HUES48 (cell line): Measurements from ENCODE around the gene ALPL.

ENCODE experiments used
- H3K27ac ChIP-seq: one replicate; pipeline ENCODE4 v1.7.0; 2013; ENCODE audit warnings: low read depth, low read length, inconsistent platforms
- H3K27me3 ChIP-seq: 2 replicates; pipeline ENCODE4 v1.6.1; 2013; ENCODE audit warnings: mild to moderate bottlenecking, low read length; ENCODE audit not compliant: control insufficient read depth, insufficient read depth
- H3K36me3 ChIP-seq: 2 replicates; pipeline ENCODE4 v1.6.1; 2013; ENCODE audit warnings: low read length; ENCODE audit not compliant: control insufficient read depth, insufficient read depth
- H3K4me1 ChIP-seq: 2 replicates; pipeline ENCODE4 v1.6.1; 2013; ENCODE audit warnings: mild to moderate bottlenecking, low read length; ENCODE audit not compliant: control insufficient read depth, insufficient read depth
- H3K4me3 ChIP-seq: 2 replicates; pipeline ENCODE4 v1.5.1; 2013; ENCODE audit warnings: mild to moderate bottlenecking, low read depth, low read length
- H3K9ac ChIP-seq: 2 replicates; pipeline ENCODE4 v1.6.1; 2013; ENCODE audit warnings: mild to moderate bottlenecking, low read depth, low read length, moderate library complexity
- H3K9me3 ChIP-seq: 2 replicates; pipeline ENCODE4 v1.6.1; 2013; ENCODE audit warnings: low read length; ENCODE audit not compliant: control insufficient read depth, insufficient read depth

Gene ALPL

GRCh38 chr1:21620496-21620895, 111.3 kb downstream of the ALPL start:
- Histone ChIP-seq H3K4me1 (peaks cover 20% of the 10 kb centered on the region), H3K9ac (no peak overlapping the region), H3K36me3 (no peaks in the 10 kb centered on the region), H3K27me3 (peaks cover 16% of the 10 kb centered on the region), H3K27ac (no peak overlapping the region), H3K9me3 (no peaks in the 10 kb centered on the region), H3K4me3 (no peak overlapping the region)

GRCh38 chr1:21621051-21621450, 111.8 kb downstream of the ALPL start:
- Histone ChIP-seq H3K9me3 (no peaks in the 10 kb centered on the region), H3K27ac (no peak overlapping the region), H3K4me1 (peaks cover 20% of the 10 kb centered on the region), H3K9ac (no peak overlapping the region), H3K27me3 (peaks cover 16% of the 10 kb centered on the region), H3K36me3 (no peaks in the 10 kb centered on the region), H3K4me3 (no peak overlapping the region)

GRCh38 chr1:21621761-21622436, 112.7 kb downstream of the ALPL start:
- Histone ChIP-seq H3K9ac (no peak overlapping the region), H3K4me1 (peaks cover 20% of the 10 kb centered on the region), H3K27ac (no peak overlapping the region), H3K36me3 (no peaks in the 10 kb centered on the region), H3K27me3 (peaks cover 16% of the 10 kb centered on the region), H3K9me3 (no peaks in the 10 kb centered on the region), H3K4me3 (peak overlapping the region; percentile 44; the same call in 1 of the 2 replicates)

GRCh38 chr1:21622466-21623315, 113.5 kb downstream of the ALPL start:
- H3K27me3 ChIP-seq, result peaks cover 16% of the 10 kb centered on the region
- H3K27ac ChIP-seq, result no peak overlapping the region
- H3K9ac ChIP-seq, result no peak overlapping the region
- no peaks in the 10 kb centered on the region for H3K36me3 ChIP-seq
- peak overlapping the region; percentile 65 for H3K4me3 ChIP-seq
- H3K4me1 ChIP-seq, result peaks cover 20% of the 10 kb centered on the region
- no peaks in the 10 kb centered on the region for H3K9me3 ChIP-seq

- no peak overlapping the region for H3K4me3 ChIP-seq
- H3K4me1 ChIP-seq, result peaks cover 17% of the 10 kb centered on the region
- no peak overlapping the region for H3K27ac ChIP-seq
- no peak overlapping the region for H3K9ac ChIP-seq
- peaks cover 16% of the 10 kb centered on the region for H3K27me3 ChIP-seq
- H3K9me3 ChIP-seq, result no peaks in the 10 kb centered on the region
- H3K36me3 ChIP-seq, result no peaks in the 10 kb centered on the region
Observed at GRCh38 chr1:21623410-21623961, 114.3 kb downstream of the ALPL start.

- Histone ChIP-seq H3K4me1 (peaks cover 15% of the 10 kb centered on the region; the same call in 1 of the 2 replicates), H3K4me3 (no peak overlapping the region), H3K36me3 (no peaks in the 10 kb centered on the region), H3K27ac (no peak overlapping the region), H3K9me3 (no peaks in the 10 kb centered on the region), H3K9ac (no peak overlapping the region), H3K27me3 (peaks cover 16% of the 10 kb centered on the region)
Observed at GRCh38 chr1:21624571-21625389, 115.6 kb downstream of the ALPL start.

- no peak overlapping the region for H3K27ac ChIP-seq
- H3K27me3 ChIP-seq, result peaks cover 9% of the 10 kb centered on the region
- H3K36me3 ChIP-seq, result no peaks in the 10 kb centered on the region
- no peaks in the 10 kb centered on the region for H3K9me3 ChIP-seq
- H3K4me1 ChIP-seq, result peaks cover 17% of the 10 kb centered on the region; the same call in 1 of the 2 replicates
- H3K4me3 ChIP-seq, result no peak overlapping the region
- H3K9ac ChIP-seq, result no peak overlapping the region
Observed at GRCh38 chr1:21625390-21626190, 116.4 kb downstream of the ALPL start.

- H3K4me3 ChIP-seq, result no peak overlapping the region
- H3K9ac ChIP-seq, result no peak overlapping the region
- H3K27ac ChIP-seq, result no peak overlapping the region
- peaks cover 24% of the 10 kb centered on the region; the same call in 1 of the 2 replicates for H3K4me1 ChIP-seq
- peaks cover under 1% of the 10 kb centered on the region for H3K27me3 ChIP-seq
- H3K9me3 ChIP-seq, result no peaks in the 10 kb centered on the region
- no peaks in the 10 kb centered on the region for H3K36me3 ChIP-seq
Observed at GRCh38 chr1:21626921-21627339, 117.7 kb downstream of the ALPL start.
